Measurements from ENCODE around the gene GLIS2.

GLIS2 gene

GRCh38 chr16:4338712-4339299 is 22.9 kb downstream of the GLIS2 start:
- H4K20me1 ChIP-seq (ENCODE audit: insufficient read depth, low read length) = no peaks in the 10 kb centered on the region

DNA sequence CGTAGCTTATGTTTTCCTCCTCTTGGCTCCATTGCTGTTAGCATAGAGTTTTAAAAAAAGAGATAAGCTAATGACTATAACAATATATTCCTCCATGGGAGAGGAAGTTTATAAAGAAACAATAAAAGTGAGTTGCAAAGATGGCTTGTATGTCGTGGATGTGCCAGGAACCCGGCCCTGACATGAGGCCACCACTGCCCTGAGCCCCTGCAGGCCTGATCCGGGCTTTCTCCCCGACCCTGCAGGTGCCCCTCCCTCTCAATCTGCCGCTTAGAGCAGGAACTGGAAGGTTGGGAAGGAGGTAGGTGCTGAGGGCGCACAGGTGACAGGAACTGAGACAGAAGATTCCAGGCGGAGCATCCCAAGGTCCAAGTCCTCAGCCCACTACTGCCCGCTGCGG is 23.6 kb downstream of the GLIS2 start:
- no peaks in the 10 kb centered on the region for H4K20me1 ChIP-seq (ENCODE audit: insufficient read depth, low read length)
- H3K4me1 ChIP-seq (ENCODE audit: low read length) = no peaks in the 10 kb centered on the region
- H3K4me2 ChIP-seq (ENCODE audit: low read length) = no peak overlapping the region
- H3K4me3 ChIP-seq (ENCODE audit: low read length) = no peak overlapping the region
- H2AFZ ChIP-seq (ENCODE audit: low read depth, low read length) = no peak overlapping the region
- H3K27ac ChIP-seq (ENCODE audit: low read length) = no peak overlapping the region
- H3K36me3 ChIP-seq (replicated peaks; ENCODE audit: low read depth, low read length) = peaks cover 8% of the 10 kb centered on the region
- no peaks in the 10 kb centered on the region for H3K27me3 ChIP-seq (ENCODE audit: low read depth, low read length)
- H3K79me2 ChIP-seq (ENCODE audit: low read length) = peaks cover 20% of the 10 kb centered on the region
- H3K9ac ChIP-seq (ENCODE audit: low read length) = no peak overlapping the region
- no peaks in the 10 kb centered on the region for H3K9me3 ChIP-seq (ENCODE audit: insufficient read depth, low read length)
- TF ChIP-seq, protein P1, sequence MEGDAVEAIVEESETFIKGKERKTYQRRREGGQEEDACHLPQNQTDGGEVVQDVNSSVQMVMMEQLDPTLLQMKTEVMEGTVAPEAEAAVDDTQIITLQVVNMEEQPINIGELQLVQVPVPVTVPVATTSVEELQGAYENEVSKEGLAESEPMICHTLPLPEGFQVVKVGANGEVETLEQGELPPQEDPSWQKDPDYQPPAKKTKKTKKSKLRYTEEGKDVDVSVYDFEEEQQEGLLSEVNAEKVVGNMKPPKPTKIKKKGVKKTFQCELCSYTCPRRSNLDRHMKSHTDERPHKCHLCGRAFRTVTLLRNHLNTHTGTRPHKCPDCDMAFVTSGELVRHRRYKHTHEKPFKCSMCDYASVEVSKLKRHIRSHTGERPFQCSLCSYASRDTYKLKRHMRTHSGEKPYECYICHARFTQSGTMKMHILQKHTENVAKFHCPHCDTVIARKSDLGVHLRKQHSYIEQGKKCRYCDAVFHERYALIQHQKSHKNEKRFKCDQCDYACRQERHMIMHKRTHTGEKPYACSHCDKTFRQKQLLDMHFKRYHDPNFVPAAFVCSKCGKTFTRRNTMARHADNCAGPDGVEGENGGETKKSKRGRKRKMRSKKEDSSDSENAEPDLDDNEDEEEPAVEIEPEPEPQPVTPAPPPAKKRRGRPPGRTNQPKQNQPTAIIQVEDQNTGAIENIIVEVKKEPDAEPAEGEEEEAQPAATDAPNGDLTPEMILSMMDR (IDR thresholded peaks at IDR 0.05; ENCODE audit: low read depth, low read length) = no peak

More at GRCh38 chr16:4338712-4339299, 22.9 kb downstream of the GLIS2 start:
- Histone ChIP-seq H3K4me3 (ENCODE audit: low read length) (no peak overlapping the region), H3K27ac (ENCODE audit: low read length) (no peak overlapping the region), H2AFZ (ENCODE audit: low read depth, low read length) (no peak overlapping the region), H3K4me1 (ENCODE audit: low read length) (no peaks in the 10 kb centered on the region), H3K79me2 (ENCODE audit: low read length) (peaks cover 14% of the 10 kb centered on the region), H3K36me3 (replicated peaks; ENCODE audit: low read depth, low read length) (peaks cover 8% of the 10 kb centered on the region), H3K4me2 (ENCODE audit: low read length) (no peak overlapping the region), H3K9me3 (ENCODE audit: insufficient read depth, low read length) (no peaks in the 10 kb centered on the region), H3K9ac (ENCODE audit: low read length) (no peak overlapping the region), H3K27me3 (ENCODE audit: low read depth, low read length) (no peaks in the 10 kb centered on the region)
- no peak for TF ChIP-seq EZH2phosphoT487 (IDR thresholded peaks at IDR 0.05; ENCODE audit: low read depth)

- Histone ChIP-seq H3K27ac (ENCODE audit: low read length) (no peak overlapping the region), H4K20me1 (ENCODE audit: insufficient read depth, low read length) (no peaks in the 10 kb centered on the region; the same call in 1 of the 2 replicates), H3K36me3 (replicated peaks; ENCODE audit: low read depth, low read length) (peaks cover 8% of the 10 kb centered on the region), H3K9ac (ENCODE audit: low read length) (no peak overlapping the region), H3K4me2 (ENCODE audit: low read length) (no peak overlapping the region), H3K4me3 (ENCODE audit: low read length) (no peak overlapping the region), H3K27me3 (ENCODE audit: low read depth, low read length) (no peaks in the 10 kb centered on the region), H3K9me3 (ENCODE audit: insufficient read depth, low read length) (no peaks in the 10 kb centered on the region), H3K79me2 (ENCODE audit: low read length) (peaks cover 23% of the 10 kb centered on the region), H2AFZ (ENCODE audit: low read depth, low read length) (no peak overlapping the region), H3K4me1 (ENCODE audit: low read length) (no peaks in the 10 kb centered on the region)
- no peak for TF ChIP-seq EZH2phosphoT487 (IDR thresholded peaks at IDR 0.05; ENCODE audit: low read depth)
- TF ChIP-seq, protein P1 (IDR thresholded peaks at IDR 0.05; ENCODE audit: low read depth, low read length) = no peak
These were observed 24.0 kb downstream of the GLIS2 start for GRCh38 chr16:4339909-4340308.

DNA sequence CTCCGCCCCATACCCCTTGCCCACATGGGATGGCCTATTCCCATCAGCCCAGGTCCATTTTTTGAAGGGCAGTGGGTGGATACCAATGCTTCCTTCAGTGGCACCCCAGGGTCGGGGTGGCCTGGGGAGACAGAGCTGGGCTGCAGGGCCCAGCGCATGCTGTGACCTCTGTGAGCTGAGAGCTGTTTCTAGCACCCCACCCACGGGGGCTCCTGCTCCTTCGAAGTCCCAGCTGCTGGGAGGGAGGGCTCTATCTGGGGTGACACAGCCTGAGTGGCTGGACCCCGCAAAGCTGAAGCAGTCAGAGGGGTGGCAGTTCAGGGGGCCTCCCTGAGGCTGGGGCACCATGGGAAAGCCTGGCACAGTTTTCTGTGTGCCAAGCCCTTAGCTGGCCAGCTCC is 24.6 kb downstream of the GLIS2 start:
- Histone ChIP-seq H3K79me2 (ENCODE audit: low read length) (peaks cover 28% of the 10 kb centered on the region), H3K27ac (ENCODE audit: low read length) (no peak overlapping the region)
- TF ChIP-seq EZH2phosphoT487 (IDR thresholded peaks at IDR 0.05; ENCODE audit: low read depth) = no peak
- TF ChIP-seq, protein P1 (IDR thresholded peaks at IDR 0.05; ENCODE audit: low read depth, low read length) = no peak

More for the DNA sequence above, 24.6 kb downstream of the GLIS2 start:
- no peaks in the 10 kb centered on the region for H3K27me3 ChIP-seq (ENCODE audit: low read depth, low read length)
- no peak overlapping the region for H3K4me3 ChIP-seq (ENCODE audit: low read length)
- H3K9ac ChIP-seq (ENCODE audit: low read length) = no peak overlapping the region
- no peaks in the 10 kb centered on the region for H3K4me1 ChIP-seq (ENCODE audit: low read length)
- H3K9me3 ChIP-seq (ENCODE audit: insufficient read depth, low read length) = no peaks in the 10 kb centered on the region
- H2AFZ ChIP-seq (ENCODE audit: low read depth, low read length) = no peak overlapping the region
- H3K36me3 ChIP-seq (replicated peaks; ENCODE audit: low read depth, low read length) = peaks cover 8% of the 10 kb centered on the region
- no peak overlapping the region for H3K4me2 ChIP-seq (ENCODE audit: low read length)
- peaks cover 4% of the 10 kb centered on the region for H4K20me1 ChIP-seq (ENCODE audit: insufficient read depth, low read length)

Measured in OCI-LY3 (cell line).